ENCODE measurements around the gene NHSL2.
"Not testable (repeated sequence)": the region's sequence is repeated elsewhere in the genome, so short reads cannot be mapped to it uniquely, and the experiment has no call there.

Gene NHSL2

GRCh38 chrX:71910643-71910985 lies at the start of gene NHSL2:
NHSL2 (plus strand) TSS chrX:71910845.
- DNase-seq = no peak

- no peak for DNase-seq
These were observed 43.0 kb upstream of the NHSL2 start for GRCh38 chrX:71867680-71868079.

GRCh38 chrX:71869566-71869965 lies 41.1 kb upstream of the NHSL2 start:
- DNase-seq = not testable (repeated sequence)

GRCh38 chrX:71870208-71871098 lies 40.2 kb upstream of the NHSL2 start:
- DNase-seq = no peak

GRCh38 chrX:71871367-71871766 lies 39.3 kb upstream of the NHSL2 start:
- DNase-seq = no peak

GRCh38 chrX:71872542-71873458 lies 37.8 kb upstream of the NHSL2 start:
- DNase-seq = no peak

- DNase-seq = no peak
These were observed 37.2 kb upstream of the NHSL2 start for GRCh38 chrX:71873459-71873833.

- DNase-seq = not testable (repeated sequence)
These were observed 33.8 kb upstream of the NHSL2 start for GRCh38 chrX:71876841-71877240.

GRCh38 chrX:71885099-71885498 lies 25.5 kb upstream of the NHSL2 start:
- no peak for DNase-seq

- no peak for DNase-seq
These were observed 15.0 kb upstream of the NHSL2 start for GRCh38 chrX:71895607-71896006.

GRCh38 chrX:71906144-71906543 lies 4.5 kb upstream of the NHSL2 start:
- DNase-seq = no peak

GRCh38 chrX:71908387-71908786 lies 2.3 kb upstream of the NHSL2 start:
- no peak for DNase-seq

- DNase-seq = no peak
These were observed 689 bp upstream of the NHSL2 start for GRCh38 chrX:71909956-71910355.

- DNase-seq = peak; percentile 28
These were observed 513 bp downstream of the NHSL2 start for GRCh38 chrX:71910986-71911730.

GRCh38 chrX:71911731-71912050 lies 1.0 kb downstream of the NHSL2 start:
- no peak for DNase-seq

- DNase-seq = no peak
These were observed 1.5 kb downstream of the NHSL2 start for GRCh38 chrX:71912156-71912555.

GRCh38 chrX:71913156-71913950 lies 2.7 kb downstream of the NHSL2 start:
- DNase-seq = no peak

GRCh38 chrX:71917621-71918343 lies 7.1 kb downstream of the NHSL2 start:
- DNase-seq = no peak

GRCh38 chrX:71919431-71919830 lies 8.8 kb downstream of the NHSL2 start:
- DNase-seq = no peak

- no peak for DNase-seq
These were observed 9.2 kb downstream of the NHSL2 start for GRCh38 chrX:71919886-71920285.

- DNase-seq = no peak
These were observed 12.0 kb downstream of the NHSL2 start for GRCh38 chrX:71922686-71923085.

GRCh38 chrX:71923516-71923915 lies 12.9 kb downstream of the NHSL2 start:
- no peak for DNase-seq

All from CD4-positive, alpha-beta T cell treated with Interleukin-10 for 1 hour (primary cell).